ENCODE results near the gene FAM241A.
"Not testable (repeated sequence)": the region's sequence is repeated elsewhere in the genome, so short reads cannot be mapped to it uniquely, and the experiment has no call there.

FAM241A gene

GRCh38 chr4:112170451-112170993, 25.3 kb downstream of the FAM241A start:
- H3K4me1 ChIP-seq (ENCODE audit: control extremely low read depth in 1 of 4, control insufficient read depth in 4 of 4, insufficient read depth in 4 of 4, low read length in 3 of 4), result peaks cover 0 to 7% (median 4%) of the 10 kb centered on the region in 4 experiments
- no peaks in the 10 kb centered on the region for H3K27me3 ChIP-seq (replicated peaks in 2 of 5; ENCODE audit: control insufficient read depth in 4 of 5, insufficient read depth in 5 of 5, low read length in 4 of 5)
- CTCF ChIA-PET, result interaction anchor here (0.7 kb wide), 1 partner anchor 460 kb away, joined by 3 read pairs; no protein-coding TSS in a partner anchor
- no CpG with 5 or more reads among the region's 3 CpGs for WGBS (ENCODE audit: insufficient coverage)
- no peak overlapping the region for H3K4me3 ChIP-seq (ENCODE audit: control insufficient read depth in 1 of 7, extremely low read depth in 1 of 7, insufficient read depth in 4 of 7, low read depth in 2 of 7, low read length in 6 of 7)
- peaks cover 0 to 13% (median 4%) of the 10 kb centered on the region in 4 experiments for H3K36me3 ChIP-seq (ENCODE audit: control insufficient read depth in 4 of 4, insufficient read depth in 4 of 4, low read length in 3 of 4)
- POLR2A ChIA-PET, result no interaction called here
- H3K27ac ChIP-seq (ENCODE audit: insufficient read depth in 1 of 2, low read depth in 1 of 2, low read length in 2 of 2, poor library complexity in 1 of 2, severe bottlenecking in 2 of 2), result no peak overlapping the region
- peaks cover 0 to 2% (median 0%) of the 10 kb centered on the region in 5 experiments for H3K9me3 ChIP-seq (ENCODE audit: control extremely low read depth in 1 of 5, control insufficient read depth in 4 of 5, insufficient read depth in 2 of 5, low read depth in 1 of 5, low read length in 4 of 5)
- peak in 2 of 3 donors; percentile 40 to 58 for DNase-seq

DNA sequence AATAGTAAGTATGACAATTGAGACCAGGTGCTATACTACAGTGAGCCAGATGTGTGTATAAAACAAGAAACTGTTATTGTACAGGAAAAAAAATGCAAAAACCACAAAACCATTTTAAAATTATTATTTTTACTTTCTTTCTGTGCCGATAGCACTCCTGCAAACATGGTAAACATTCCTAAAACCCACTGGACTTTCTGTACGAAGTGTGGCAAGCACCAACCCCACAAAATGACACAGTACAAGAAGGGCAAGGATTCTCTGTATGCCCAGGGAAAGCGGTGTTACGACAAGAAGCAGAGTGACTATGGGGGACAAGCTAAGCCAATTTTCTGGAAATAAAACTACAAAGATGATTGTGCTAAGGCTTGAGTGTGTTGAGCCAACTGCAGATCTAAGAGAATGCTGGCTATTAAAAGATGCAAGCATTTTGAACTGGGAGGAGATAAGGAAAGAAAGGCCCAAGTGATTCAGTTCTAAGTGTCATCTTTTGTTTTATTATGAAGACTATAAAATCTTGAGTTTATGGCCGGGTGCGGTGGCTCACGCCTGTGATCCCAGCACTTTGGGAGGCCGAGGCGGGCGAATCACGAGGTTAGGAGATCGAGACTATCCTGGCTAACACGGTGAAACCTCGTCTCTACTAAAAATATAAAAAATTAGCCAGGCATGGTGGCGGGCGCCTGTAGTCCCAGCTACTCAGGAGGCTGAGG, 26.0 kb downstream of the FAM241A start:
- CTCF ChIA-PET; H3K27me3 ChIP-seq (replicated peaks in 2 of 5; ENCODE audit: control insufficient read depth in 4 of 5, insufficient read depth in 5 of 5, low read length in 4 of 5); H3K9me3 ChIP-seq (ENCODE audit: control extremely low read depth in 1 of 5, control insufficient read depth in 4 of 5, insufficient read depth in 2 of 5, low read depth in 1 of 5, low read length in 4 of 5); H3K27ac ChIP-seq (ENCODE audit: insufficient read depth in 1 of 2, low read depth in 1 of 2, low read length in 2 of 2, poor library complexity in 1 of 2, severe bottlenecking in 2 of 2); POLR2A ChIA-PET; DNase-seq: not testable (repeated sequence)
- 94% methylated on average over 8 of the region's 16 CpGs for WGBS (ENCODE audit: insufficient coverage)
- peaks cover 0 to 11% (median 5%) of the 10 kb centered on the region in 4 experiments for H3K4me1 ChIP-seq (ENCODE audit: control extremely low read depth in 1 of 4, control insufficient read depth in 4 of 4, insufficient read depth in 4 of 4, low read length in 3 of 4)
- peak overlapping the region in 2 of 7 experiments; percentile 5 to 15 for H3K4me3 ChIP-seq (ENCODE audit: control insufficient read depth in 1 of 7, extremely low read depth in 1 of 7, insufficient read depth in 4 of 7, low read depth in 2 of 7, low read length in 6 of 7)
- peaks cover 0 to 13% (median 4%) of the 10 kb centered on the region in 4 experiments for H3K36me3 ChIP-seq (ENCODE audit: control insufficient read depth in 4 of 4, insufficient read depth in 4 of 4, low read length in 3 of 4)

DNA sequence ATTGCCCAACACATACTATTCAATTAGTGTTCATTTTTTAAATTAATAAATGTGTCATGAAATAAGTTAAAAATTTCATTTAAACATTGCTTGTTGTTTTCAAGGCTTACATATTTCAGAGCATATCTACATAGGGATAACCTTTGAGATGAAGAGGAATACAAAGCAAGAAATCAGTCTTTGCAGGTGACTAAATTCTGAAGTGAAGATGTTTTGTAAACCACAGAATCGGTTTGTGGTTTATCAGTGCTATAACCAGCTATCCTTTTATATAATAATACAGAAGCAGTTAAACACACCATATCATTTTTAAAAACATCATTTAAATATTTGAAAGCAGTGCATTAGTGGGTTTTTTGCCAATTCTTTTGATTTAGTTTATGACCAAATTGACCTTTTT, 26.9 kb downstream of the FAM241A start:
- POLR2A ChIA-PET, result no interaction called here
- Histone ChIP-seq H3K27ac (ENCODE audit: insufficient read depth in 1 of 2, low read depth in 1 of 2, low read length in 2 of 2, poor library complexity in 1 of 2, severe bottlenecking in 2 of 2) (no peak overlapping the region), H3K36me3 (ENCODE audit: control insufficient read depth in 4 of 4, insufficient read depth in 4 of 4, low read length in 3 of 4) (peaks cover 0 to 13% (median 4%) of the 10 kb centered on the region in 4 experiments), H3K4me1 (ENCODE audit: control extremely low read depth in 1 of 4, control insufficient read depth in 4 of 4, insufficient read depth in 4 of 4, low read length in 3 of 4) (peaks cover 0 to 13% (median 7%) of the 10 kb centered on the region in 4 experiments), H3K27me3 (replicated peaks in 2 of 5; ENCODE audit: control insufficient read depth in 4 of 5, insufficient read depth in 5 of 5, low read length in 4 of 5) (no peaks in the 10 kb centered on the region), H3K4me3 (ENCODE audit: control insufficient read depth in 1 of 7, extremely low read depth in 1 of 7, insufficient read depth in 4 of 7, low read depth in 2 of 7, low read length in 6 of 7) (no peak overlapping the region), H3K9me3 (ENCODE audit: control extremely low read depth in 1 of 5, control insufficient read depth in 4 of 5, insufficient read depth in 2 of 5, low read depth in 1 of 5, low read length in 4 of 5) (peaks cover 0 to 2% (median 0%) of the 10 kb centered on the region in 5 experiments)
- no peak for DNase-seq
- WGBS (ENCODE audit: insufficient coverage), result no CpG with 5 or more reads among the region's 1 CpG
- CTCF ChIA-PET, result no interaction called here

- Histone ChIP-seq H3K9me3 (ENCODE audit: control extremely low read depth in 1 of 5, control insufficient read depth in 4 of 5, insufficient read depth in 2 of 5, low read depth in 1 of 5, low read length in 4 of 5) (no peaks in the 10 kb centered on the region), H3K27me3 (replicated peaks in 2 of 5; ENCODE audit: control insufficient read depth in 4 of 5, insufficient read depth in 5 of 5, low read length in 4 of 5) (no peaks in the 10 kb centered on the region), H3K27ac (ENCODE audit: insufficient read depth in 1 of 2, low read depth in 1 of 2, low read length in 2 of 2, poor library complexity in 1 of 2, severe bottlenecking in 2 of 2) (no peak overlapping the region), H3K4me1 (ENCODE audit: control extremely low read depth in 1 of 4, control insufficient read depth in 4 of 4, insufficient read depth in 4 of 4, low read length in 3 of 4) (peaks cover 0 to 9% (median 5%) of the 10 kb centered on the region in 4 experiments), H3K4me3 (ENCODE audit: control insufficient read depth in 1 of 7, extremely low read depth in 1 of 7, insufficient read depth in 4 of 7, low read depth in 2 of 7, low read length in 6 of 7) (no peak overlapping the region), H3K36me3 (ENCODE audit: control insufficient read depth in 4 of 4, insufficient read depth in 4 of 4, low read length in 3 of 4) (peaks cover 0 to 13% (median 4%) of the 10 kb centered on the region in 4 experiments)
- CTCF ChIA-PET, result interaction anchor here (0.5 to 1.2 kb wide), 3 partner anchors 9 to 67 kb away, joined by 3 to 4 read pairs (median 3); no protein-coding TSS in a partner anchor
- WGBS (ENCODE audit: insufficient coverage), result 89% methylated on average over 5 of the region's 8 CpGs
- DNase-seq, result no peak
- POLR2A ChIA-PET, result no interaction called here
Measured at GRCh38 chr4:112173593-112174558, 28.6 kb downstream of the FAM241A start.

- Histone ChIP-seq H3K9me3 (ENCODE audit: control extremely low read depth in 1 of 5, control insufficient read depth in 4 of 5, insufficient read depth in 2 of 5, low read depth in 1 of 5, low read length in 4 of 5) (no peaks in the 10 kb centered on the region), H3K27ac (ENCODE audit: insufficient read depth in 1 of 2, low read depth in 1 of 2, low read length in 2 of 2, poor library complexity in 1 of 2, severe bottlenecking in 2 of 2) (no peak overlapping the region), H3K4me1 (ENCODE audit: control extremely low read depth in 1 of 4, control insufficient read depth in 4 of 4, insufficient read depth in 4 of 4, low read length in 3 of 4) (peaks cover 0 to 9% (median 3%) of the 10 kb centered on the region in 4 experiments), H3K4me3 (ENCODE audit: control insufficient read depth in 1 of 7, extremely low read depth in 1 of 7, insufficient read depth in 4 of 7, low read depth in 2 of 7, low read length in 6 of 7) (no peak overlapping the region), H3K36me3 (ENCODE audit: control insufficient read depth in 4 of 4, insufficient read depth in 4 of 4, low read length in 3 of 4) (peaks cover 0 to 13% (median 4%) of the 10 kb centered on the region in 4 experiments), H3K27me3 (replicated peaks in 2 of 5; ENCODE audit: control insufficient read depth in 4 of 5, insufficient read depth in 5 of 5, low read length in 4 of 5) (no peaks in the 10 kb centered on the region)
- CTCF ChIA-PET, result interaction anchor here (0.8 kb wide), 1 partner anchor 151 kb away, joined by 3 read pairs; no protein-coding TSS in a partner anchor
- WGBS (ENCODE audit: insufficient coverage), result no CpG with 5 or more reads among the region's 4 CpGs
- POLR2A ChIA-PET, result no interaction called here
- DNase-seq, result no peak
Measured at GRCh38 chr4:112175840-112176239, 30.6 kb downstream of the FAM241A start.

DNA sequence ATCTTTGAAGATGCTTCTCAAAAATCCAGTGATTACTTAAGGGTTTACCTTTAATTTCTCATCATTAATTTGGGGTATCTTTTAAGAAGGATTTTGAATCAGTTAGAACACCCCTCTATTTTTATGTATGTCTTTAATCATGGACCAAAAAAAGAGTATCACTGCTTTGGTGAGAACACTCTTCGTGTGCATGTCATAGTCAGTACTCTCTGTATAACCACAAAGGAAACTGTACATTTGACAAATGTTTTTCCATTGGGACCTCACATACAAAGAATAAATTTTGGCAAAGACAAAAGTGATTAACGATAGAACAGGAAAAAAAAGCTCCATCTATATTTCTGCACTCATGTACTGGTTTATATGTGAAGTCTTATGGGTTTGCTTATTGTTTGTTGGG, 31.3 kb downstream of the FAM241A start:
- Histone ChIP-seq H3K9me3 (ENCODE audit: control extremely low read depth in 1 of 5, control insufficient read depth in 4 of 5, insufficient read depth in 2 of 5, low read depth in 1 of 5, low read length in 4 of 5) (no peaks in the 10 kb centered on the region), H3K27ac (ENCODE audit: insufficient read depth in 1 of 2, low read depth in 1 of 2, low read length in 2 of 2, poor library complexity in 1 of 2, severe bottlenecking in 2 of 2) (no peak overlapping the region), H3K36me3 (ENCODE audit: control insufficient read depth in 4 of 4, insufficient read depth in 4 of 4, low read length in 3 of 4) (peaks cover 0 to 13% (median 4%) of the 10 kb centered on the region in 4 experiments), H3K4me1 (ENCODE audit: control extremely low read depth in 1 of 4, control insufficient read depth in 4 of 4, insufficient read depth in 4 of 4, low read length in 3 of 4) (peaks cover 0 to 9% (median 3%) of the 10 kb centered on the region in 4 experiments), H3K4me3 (ENCODE audit: control insufficient read depth in 1 of 7, extremely low read depth in 1 of 7, insufficient read depth in 4 of 7, low read depth in 2 of 7, low read length in 6 of 7) (no peak overlapping the region), H3K27me3 (replicated peaks in 2 of 5; ENCODE audit: control insufficient read depth in 4 of 5, insufficient read depth in 5 of 5, low read length in 4 of 5) (no peaks in the 10 kb centered on the region)
- ChIA-PET POLR2A (no interaction called here), CTCF (interaction anchor here (1.0 to 1.1 kb wide), 2 partner anchors 20 to 27 kb away, joined by 3 read pairs; no protein-coding TSS in a partner anchor)
- peak in 1 of 3 donors; percentile 29 for DNase-seq
- no CpG with 5 or more reads among the region's 2 CpGs for WGBS (ENCODE audit: insufficient coverage)
